Chondrocyte (in vitro differentiated cells): Measurements from ENCODE around the gene SLC17A4. TPM values are rescaled to one million over a fixed set of nuclear protein-coding genes. Genes with fewer than 3 reads are reported as not detected.

Experiments
- DNase-seq: peaks from one replicate; pipeline ENCODE4 v3.0.0; 2021; ENCODE audit warnings: mixed read lengths, low spot score
- H3K27ac Mint-ChIP-seq: one replicate; pipeline ENCODE4 v1.8.0; 2021; ENCODE audit warnings: mild to moderate bottlenecking, moderate library complexity, mixed read lengths; ENCODE audit not compliant: unreplicated experiment
- H3K27me3 Mint-ChIP-seq: 2 replicates; pipeline ENCODE4 v1.8.0; 2021; ENCODE audit warnings: low read depth, mixed read lengths
- H3K36me3 Mint-ChIP-seq: 2 replicates; pipeline ENCODE4 v1.8.0; 2021; ENCODE audit warnings: low read depth, mixed read lengths
- H3K4me1 Mint-ChIP-seq: 2 replicates; pipeline ENCODE4 v1.8.0; 2021; ENCODE audit warnings: low read depth, mild to moderate bottlenecking, mixed read lengths
- H3K4me3 Mint-ChIP-seq: one replicate; pipeline ENCODE4 v1.8.0; 2021; ENCODE audit warnings: mild to moderate bottlenecking, moderate library complexity, mixed read lengths; ENCODE audit not compliant: unreplicated experiment
- H3K9me3 Mint-ChIP-seq: 2 replicates; pipeline ENCODE4 v1.8.0; 2021; ENCODE audit warnings: low read depth, mixed read lengths
- total RNA-seq: library from RNA; stranded (reverse); gene quantifications from 3 replicates; pipeline ENCODE4 v1.2.1, GENCODE V29; 2021
- TF ChIP-seq, protein P1 (sequence below): fragments of 200-600 bp; sonication (generic); IDR thresholded peaks from 2 replicates; pipeline ENCODE4 v1.5.0; 2021; ENCODE audit warnings: antibody characterized with exemption, mild to moderate bottlenecking, moderate library complexity

Gene SLC17A4
- total RNA-seq, 1 donor from 2014 or later: not detected

DNA sequence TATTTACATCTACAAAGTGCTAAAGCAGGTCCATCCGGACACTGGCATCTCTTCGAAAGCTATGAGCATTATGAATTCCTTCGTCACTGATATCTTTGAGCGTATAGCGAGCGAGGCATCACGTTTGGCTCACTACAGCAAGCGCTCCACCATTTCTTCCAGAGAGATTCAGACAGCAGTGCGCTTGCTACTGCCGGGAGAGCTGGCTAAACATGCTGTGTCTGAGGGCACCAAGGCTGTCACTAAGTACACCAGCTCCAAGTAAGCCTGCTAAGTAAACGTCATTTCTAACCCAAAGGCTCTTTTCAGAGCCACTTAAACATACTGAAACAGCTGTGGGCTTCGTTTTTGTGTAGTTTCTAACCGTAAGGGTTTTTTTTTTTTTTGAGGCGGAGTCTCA is 27.5 kb upstream of the SLC17A4 start:
- Mint-ChIP-seq H3K27me3 (peaks cover 13% of the 10 kb centered on the region), H3K4me1 (no peaks in the 10 kb centered on the region), H3K36me3 (no peaks in the 10 kb centered on the region), H3K4me3 (no peak overlapping the region), H3K27ac (no peak overlapping the region), H3K9me3 (no peaks in the 10 kb centered on the region)
- TF ChIP-seq, protein P1, sequence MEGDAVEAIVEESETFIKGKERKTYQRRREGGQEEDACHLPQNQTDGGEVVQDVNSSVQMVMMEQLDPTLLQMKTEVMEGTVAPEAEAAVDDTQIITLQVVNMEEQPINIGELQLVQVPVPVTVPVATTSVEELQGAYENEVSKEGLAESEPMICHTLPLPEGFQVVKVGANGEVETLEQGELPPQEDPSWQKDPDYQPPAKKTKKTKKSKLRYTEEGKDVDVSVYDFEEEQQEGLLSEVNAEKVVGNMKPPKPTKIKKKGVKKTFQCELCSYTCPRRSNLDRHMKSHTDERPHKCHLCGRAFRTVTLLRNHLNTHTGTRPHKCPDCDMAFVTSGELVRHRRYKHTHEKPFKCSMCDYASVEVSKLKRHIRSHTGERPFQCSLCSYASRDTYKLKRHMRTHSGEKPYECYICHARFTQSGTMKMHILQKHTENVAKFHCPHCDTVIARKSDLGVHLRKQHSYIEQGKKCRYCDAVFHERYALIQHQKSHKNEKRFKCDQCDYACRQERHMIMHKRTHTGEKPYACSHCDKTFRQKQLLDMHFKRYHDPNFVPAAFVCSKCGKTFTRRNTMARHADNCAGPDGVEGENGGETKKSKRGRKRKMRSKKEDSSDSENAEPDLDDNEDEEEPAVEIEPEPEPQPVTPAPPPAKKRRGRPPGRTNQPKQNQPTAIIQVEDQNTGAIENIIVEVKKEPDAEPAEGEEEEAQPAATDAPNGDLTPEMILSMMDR: no peak
- DNase-seq: no peak

DNA sequence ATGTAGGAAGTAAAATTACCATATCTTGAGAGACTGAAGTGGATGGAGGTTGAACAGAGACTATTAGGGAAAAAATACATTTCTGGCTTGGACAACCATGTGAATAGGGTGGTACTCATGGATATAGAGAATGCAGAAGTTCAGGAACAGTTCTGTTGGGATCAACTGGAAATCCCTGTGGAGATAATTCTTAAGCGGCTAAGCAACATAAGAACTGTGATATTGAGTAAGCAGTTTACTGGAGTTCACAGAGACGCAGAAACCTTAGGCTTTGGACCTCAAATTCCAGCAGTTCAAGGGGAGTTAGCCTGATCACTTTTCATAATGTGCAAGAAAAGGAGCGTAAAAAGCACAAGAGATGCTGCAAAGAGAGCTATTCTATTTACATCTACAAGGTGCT is 23.6 kb upstream of the SLC17A4 start:
- DNase-seq: no peak

DNA sequence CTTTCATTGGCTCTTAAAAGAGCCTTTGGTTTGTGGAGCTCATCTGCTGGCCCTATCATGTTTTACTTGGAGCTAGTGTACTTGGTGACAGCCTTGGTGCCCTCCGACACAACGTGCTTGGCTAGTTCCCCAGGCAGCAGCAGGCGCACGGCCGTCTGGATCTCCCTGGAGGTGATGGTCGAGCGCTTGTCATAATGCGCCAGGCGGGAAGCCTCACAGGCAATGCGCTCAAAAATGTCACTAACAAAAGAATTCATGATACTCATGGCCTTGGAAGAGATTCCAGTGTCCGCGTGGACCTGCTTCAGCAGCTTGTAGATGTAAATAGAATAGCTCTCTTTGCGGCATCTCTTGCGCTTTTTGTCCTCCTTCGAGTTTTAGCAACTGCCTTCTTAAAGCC is 22.8 kb upstream of the SLC17A4 start:
- Mint-ChIP-seq H3K27me3 (peaks cover 24% of the 10 kb centered on the region), H3K9me3 (peaks cover 3% of the 10 kb centered on the region), H3K36me3 (no peaks in the 10 kb centered on the region), H3K4me3 (no peak overlapping the region), H3K27ac (no peak overlapping the region), H3K4me1 (no peaks in the 10 kb centered on the region)
- no peak for DNase-seq
- TF ChIP-seq, protein P1: no peak

More for the DNA sequence above, 23.6 kb upstream of the SLC17A4 start:
- no peak overlapping the region for H3K4me3 Mint-ChIP-seq
- TF ChIP-seq, protein P1: no peak
- peaks cover 24% of the 10 kb centered on the region for H3K27me3 Mint-ChIP-seq
- H3K36me3 Mint-ChIP-seq: no peaks in the 10 kb centered on the region
- H3K9me3 Mint-ChIP-seq: peaks cover 2% of the 10 kb centered on the region
- H3K27ac Mint-ChIP-seq: no peak overlapping the region
- H3K4me1 Mint-ChIP-seq: no peaks in the 10 kb centered on the region

DNA sequence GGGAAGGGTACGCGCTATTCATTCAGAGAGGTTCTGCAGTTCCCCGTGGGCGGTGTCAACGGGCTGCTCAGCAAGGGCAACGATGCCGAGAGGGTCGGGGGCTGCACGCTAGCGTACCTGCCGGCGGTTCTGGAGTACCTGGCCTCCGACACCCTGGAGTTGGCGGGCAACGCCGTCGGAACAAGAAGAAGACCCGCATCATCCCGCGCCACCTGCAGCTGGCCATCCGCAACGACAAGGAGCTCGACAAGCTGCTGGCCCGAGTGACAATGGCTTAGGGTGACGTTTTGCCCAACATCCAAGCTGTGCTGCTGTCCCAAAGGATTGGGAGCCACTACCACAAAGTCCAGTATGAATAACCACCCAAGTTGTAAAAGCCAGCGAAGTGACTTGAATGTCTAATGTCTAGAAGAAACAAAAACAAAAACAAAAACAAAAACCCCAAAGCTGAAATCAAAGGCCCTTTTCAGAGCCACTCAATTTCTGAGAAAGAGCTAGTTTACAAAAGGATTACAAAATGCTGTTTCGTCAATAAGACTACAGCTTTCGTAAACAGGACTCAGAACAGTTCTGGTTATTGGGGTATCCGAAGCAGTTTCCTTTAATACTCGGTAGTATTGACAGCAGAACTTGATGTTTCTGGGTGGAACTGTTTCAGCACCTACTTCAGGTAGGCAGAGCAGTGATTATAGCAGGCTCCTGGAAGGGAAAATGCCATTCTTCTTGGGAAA is 21.9 kb upstream of the SLC17A4 start:
- H3K36me3 Mint-ChIP-seq: no peaks in the 10 kb centered on the region
- no peak overlapping the region for H3K4me3 Mint-ChIP-seq
- H3K4me1 Mint-ChIP-seq: no peaks in the 10 kb centered on the region
- peaks cover 11% of the 10 kb centered on the region for H3K9me3 Mint-ChIP-seq
- H3K27ac Mint-ChIP-seq: no peak overlapping the region
- peaks cover 24% of the 10 kb centered on the region for H3K27me3 Mint-ChIP-seq
- no peak for DNase-seq
- TF ChIP-seq, protein P1: no peak

DNA sequence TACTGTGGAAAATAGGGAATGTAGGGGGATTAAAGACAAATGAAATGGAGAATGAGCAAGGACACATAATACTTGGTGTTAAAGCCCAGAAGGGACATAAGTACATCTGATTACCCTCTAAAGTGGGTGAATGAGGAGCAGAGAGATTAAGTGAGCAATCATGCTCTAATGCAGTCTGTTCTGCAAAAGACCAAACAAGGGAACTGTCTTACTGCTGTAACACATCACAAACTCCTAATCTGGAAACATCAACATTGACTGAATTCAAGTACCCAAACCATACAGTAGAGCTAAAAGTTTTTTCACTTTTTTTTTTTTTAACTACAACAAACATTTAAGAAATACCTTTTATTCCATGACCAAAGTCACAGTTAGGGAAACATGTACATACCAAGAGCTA is 19.3 kb upstream of the SLC17A4 start:
- Mint-ChIP-seq H3K9me3 (peaks cover 14% of the 10 kb centered on the region), H3K36me3 (no peaks in the 10 kb centered on the region), H3K4me3 (no peak overlapping the region), H3K27me3 (peaks cover 19% of the 10 kb centered on the region), H3K27ac (no peak overlapping the region), H3K4me1 (no peaks in the 10 kb centered on the region)
- TF ChIP-seq, protein P1: no peak
- DNase-seq: no peak
